GM12878 (cell line): ENCODE data around the gene CYP1B1. TPM values are rescaled to one million over a fixed set of nuclear protein-coding genes. Genes with fewer than 3 reads are reported as not detected.

Experiments used
- ATAC-seq: fragments of 200-7000 bp; cut with Tn5 transposase; 3 replicates; pipeline ENCODE4 v1.9.1; 2020; ENCODE audit warnings: mild to moderate bottlenecking, moderate library complexity
- BruUV-seq: library from RNA; stranded (reverse); fragments of 400-500 nt; replicated peaks from 2 replicates; lab custom pipeline; 2021; lab: Mats Ljungman, UMichigan
- CTCF ChIA-PET: fragments of 300-600 bp; sonication (Branson Sonifier 250); formaldehyde crosslinking; extraction: SDS; loops from one replicate; lab custom pipeline; 2021; ENCODE audit warnings: inconsistent platforms; lab: Yijun Ruan, JAX
- POLR2A ChIA-PET: fragments of 350-600 bp; formaldehyde crosslinking; extraction: SDS; loops from one replicate; lab custom pipeline; 2021; ENCODE audit warnings: inconsistent platforms; lab: Charles Lee
- RAD21 ChIA-PET: fragments of 300-600 bp; sonication (Branson Sonifier 250); formaldehyde crosslinking; loops from one replicate; lab custom pipeline; 2023; ENCODE audit warnings: antibody characterized with exemption; ENCODE audit not compliant: unreplicated experiment; lab: Charles Lee
- SMC1A ChIA-PET: fragments of 300-600 bp; sonication (Branson Sonifier 250); formaldehyde crosslinking; loops from one replicate; lab custom pipeline; 2023; ENCODE audit not compliant: unreplicated experiment, uncharacterized antibody; lab: Charles Lee
- DNase-seq: peaks from one replicate; pipeline ENCODE4 v3.0.0-alpha.2; 2011; ENCODE audit warnings: low read depth, low spot score
- FAIRE-seq: peaks from 3 replicates; lab custom pipeline; 2011; peaks lifted over from hg19 to GRCh38; lab: Jason Lieb, UNC
- H2AFZ ChIP-seq: 2 replicates; pipeline ENCODE4 v1.6.0; 2011; ENCODE audit warnings: low read depth, low read length, control low read depth; ENCODE audit not compliant: control insufficient read depth
- H3K27ac ChIP-seq: 2 replicates; pipeline ENCODE4 v1.5.1; 2011; ENCODE audit warnings: control low read depth; ENCODE audit not compliant: control insufficient read depth, insufficient read depth
- H3K27me3 ChIP-seq, 2 experiments: replicated peaks in 1 of 2; 2 replicates each; pipeline versions ENCODE4 v1.6.0 to v1.6.1; 2011; ENCODE audit warnings: low read length in 1 of 2; ENCODE audit not compliant: control insufficient read depth in 2 of 2, insufficient read depth in 2 of 2
- H3K36me3 ChIP-seq, 2 experiments: 2 replicates each; pipeline ENCODE4 v1.5.1; 2011; ENCODE audit warnings: low read length in 1 of 2; ENCODE audit not compliant: control insufficient read depth in 2 of 2, insufficient read depth in 2 of 2
- H3K4me1 ChIP-seq: 2 replicates; pipeline ENCODE4 v1.6.1; 2011; ENCODE audit warnings: mild to moderate bottlenecking, low read length, moderate library complexity, mixed read lengths; ENCODE audit not compliant: control insufficient read depth, insufficient read depth
- H3K4me2 ChIP-seq: 2 replicates; pipeline ENCODE4 v1.6.0; 2011; ENCODE audit warnings: control low read depth; ENCODE audit not compliant: control insufficient read depth, insufficient read depth
- H3K4me3 ChIP-seq: fragments of 200-600 bp; sonication (generic); 2 replicates; pipeline ENCODE4 v1.5.1; 2016
- H3K79me2 ChIP-seq: 2 replicates; pipeline ENCODE4 v1.6.0; 2011; ENCODE audit warnings: low read length; ENCODE audit not compliant: control insufficient read depth, insufficient read depth
- H3K9ac ChIP-seq: 2 replicates; pipeline ENCODE4 v1.8.0; 2011; ENCODE audit warnings: low read length, control low read depth, mixed read lengths; ENCODE audit not compliant: control insufficient read depth, insufficient read depth
- H3K9me3 ChIP-seq: replicated peaks from 3 replicates; pipeline ENCODE4 v1.5.1; 2011; ENCODE audit warnings: mild to moderate bottlenecking, low read length; ENCODE audit not compliant: control insufficient read depth, insufficient read depth
- H4K20me1 ChIP-seq: 2 replicates; pipeline ENCODE4 v1.6.0; 2011; ENCODE audit not compliant: control insufficient read depth, insufficient read depth
- CEBPB ChIP-seq, 2 experiments: fragments of 150-350 bp in 1 of 2; IDR thresholded peaks; 2 replicates each; pipeline ENCODE4 v1.6.1; 2012 to 2014; ENCODE audit warnings: low read depth in 2 of 2, low read length in 2 of 2, borderline replicate concordance in 1 of 2, inconsistent platforms in 1 of 2
- CHD1 ChIP-seq: IDR thresholded peaks from 2 replicates; pipeline ENCODE4 v1.6.1; 2012; ENCODE audit warnings: low read depth, low read length, improper control_type of control experiment
- GATAD2B ChIP-seq: fragments of 450-650 bp; conservative IDR thresholded peaks from 2 replicates; pipeline ENCODE4 v1.6.1; 2017; ENCODE audit warnings: low read depth, mild to moderate bottlenecking, moderate library complexity
- HDGF ChIP-seq: fragments of 450-650 bp; IDR thresholded peaks from 2 replicates; pipeline ENCODE4 v1.6.1; 2016; ENCODE audit warnings: antibody characterized with exemption
- JUND ChIP-seq: IDR thresholded peaks from 2 replicates; pipeline ENCODE4 v1.6.1; 2012; ENCODE audit warnings: low read depth, mild to moderate bottlenecking, low read length, improper control_type of control experiment, moderate library complexity
- KDM1A ChIP-seq: fragments of 200-600 bp; sonication (generic); IDR thresholded peaks from 2 replicates; pipeline ENCODE4 v1.6.1; 2016; ENCODE audit warnings: borderline replicate concordance
- NBN ChIP-seq: fragments of 450-650 bp; IDR thresholded peaks from 2 replicates; pipeline ENCODE4 v1.6.1; 2016
- RB1 ChIP-seq: fragments of 450-650 bp; formaldehyde crosslinking; IDR thresholded peaks from 2 replicates; pipeline ENCODE4 v1.6.1; 2017; ENCODE audit warnings: mild to moderate bottlenecking, borderline replicate concordance
- RCOR1 ChIP-seq: conservative IDR thresholded peaks from 2 replicates; pipeline ENCODE4 v1.6.1; 2012; ENCODE audit warnings: low read depth, low read length, improper control_type of control experiment
- RELA ChIP-seq: fragments of 450-650 bp; IDR thresholded peaks from 2 replicates; pipeline ENCODE4 v1.8.0; 2014; ENCODE audit warnings: borderline replicate concordance; ENCODE audit not compliant: partially characterized antibody
- SIN3A ChIP-seq: IDR thresholded peaks from 2 replicates; pipeline ENCODE4 v1.6.1; 2012; ENCODE audit warnings: low read depth, low read length, improper control_type of control experiment
- SMAD1 ChIP-seq: fragments of 450-650 bp; IDR thresholded peaks from 2 replicates; pipeline ENCODE4 v1.6.1; 2018; ENCODE audit warnings: mild to moderate bottlenecking, low read depth; ENCODE audit not compliant: partially characterized antibody
- SPI1 ChIP-seq: IDR thresholded peaks from 2 replicates; pipeline ENCODE4 v1.6.1; 2011; ENCODE audit warnings: low read depth, mild to moderate bottlenecking, low read length, moderate library complexity, borderline replicate concordance; ENCODE audit not compliant: insufficient read depth
- TCF7 ChIP-seq: IDR thresholded peaks from 2 replicates; pipeline ENCODE4 v1.6.1; 2014; ENCODE audit warnings: antibody characterized with exemption, borderline replicate concordance
- WRNIP1 ChIP-seq: IDR thresholded peaks from 2 replicates; pipeline ENCODE4 v1.6.1; 2011; ENCODE audit warnings: low read depth, low read length, improper control_type of control experiment, borderline replicate concordance
- ZBTB40 ChIP-seq: fragments of 450-650 bp; IDR thresholded peaks from 2 replicates; pipeline ENCODE4 v1.6.1; 2016; ENCODE audit warnings: mild to moderate bottlenecking, moderate library complexity, borderline replicate concordance
- ZNF24 ChIP-seq: fragments of 450-650 bp; IDR thresholded peaks from 2 replicates; pipeline ENCODE4 v1.6.1; 2017; ENCODE audit warnings: antibody characterized with exemption, mild to moderate bottlenecking
- WGBS: methylation state at CpG from one replicate; pipeline ENCODE4 v1.1.6; 2016; ENCODE audit warnings: low lambda C conversion rate; ENCODE audit not compliant: insufficient replicate concordance, insufficient coverage; ENCODE audit errors: missing lambda C conversion rate; 5-methylcytosine and 5-hydroxymethylcytosine counted together
- in situ Hi-C: fragments of 300-500 bp; cut with MboI; formaldehyde crosslinking; loops from 9 replicates; pipeline ENCODE4 v1.14.3; 2018; ENCODE audit warnings: mixed read lengths
- intact Hi-C: fragments of 100-400 bp; cut with micrococcal nuclease; formaldehyde crosslinking; loops from one replicate; pipeline ENCODE4 v1.14.2; 2022; ENCODE audit not compliant: unreplicated experiment
- polyA plus RNA-seq, 11 experiments: library from polyadenylated mRNA; depleted of rRNA in 4 of 11; unstranded in 6 of 11; stranded (reverse) in 5 of 11; fragments of >200 nt; fragmentation: Nextera tagmentation in 4 of 11; fragmentation: Illumina TruSeq in 1 of 11; extraction: Ambion mirVana in 4 of 11; extraction: Trizol in 1 of 11; gene quantifications; 1 replicate in 1 of 11; 2 replicates in 10 of 11; pipeline versions ENCODE4 v1.2.1 to v1.2.3, GENCODE V29; 2011 to 2016; ENCODE audit warnings: inconsistent platforms in 2 of 11, missing spikeins in 2 of 11, low read depth in 1 of 11
- total RNA-seq, 4 experiments: library from RNA; depleted of rRNA in 3 of 4; stranded (reverse); fragments of >200 nt in 3 of 4; fragmentation: Illumina TruSeq in 1 of 4; extraction: Trizol in 1 of 4; gene quantifications; 2 replicates each; pipeline versions ENCODE4 v1.2.1 to v1.2.3, GENCODE V29; 2013 to 2021
- TF ChIP-seq, protein P1 (sequence below): fragments of 450-650 bp; IDR thresholded peaks from 2 replicates; pipeline ENCODE4 v1.6.1; 2016; ENCODE audit warnings: mild to moderate bottlenecking

Gene CYP1B1
- total and polyA plus RNA-seq, 10 of the 15 experiments (the other 5 are each of a cell fraction or from before 2014, with no cell fraction given): 0.35 to 29.7 (median 3.4) TPM

DNA sequence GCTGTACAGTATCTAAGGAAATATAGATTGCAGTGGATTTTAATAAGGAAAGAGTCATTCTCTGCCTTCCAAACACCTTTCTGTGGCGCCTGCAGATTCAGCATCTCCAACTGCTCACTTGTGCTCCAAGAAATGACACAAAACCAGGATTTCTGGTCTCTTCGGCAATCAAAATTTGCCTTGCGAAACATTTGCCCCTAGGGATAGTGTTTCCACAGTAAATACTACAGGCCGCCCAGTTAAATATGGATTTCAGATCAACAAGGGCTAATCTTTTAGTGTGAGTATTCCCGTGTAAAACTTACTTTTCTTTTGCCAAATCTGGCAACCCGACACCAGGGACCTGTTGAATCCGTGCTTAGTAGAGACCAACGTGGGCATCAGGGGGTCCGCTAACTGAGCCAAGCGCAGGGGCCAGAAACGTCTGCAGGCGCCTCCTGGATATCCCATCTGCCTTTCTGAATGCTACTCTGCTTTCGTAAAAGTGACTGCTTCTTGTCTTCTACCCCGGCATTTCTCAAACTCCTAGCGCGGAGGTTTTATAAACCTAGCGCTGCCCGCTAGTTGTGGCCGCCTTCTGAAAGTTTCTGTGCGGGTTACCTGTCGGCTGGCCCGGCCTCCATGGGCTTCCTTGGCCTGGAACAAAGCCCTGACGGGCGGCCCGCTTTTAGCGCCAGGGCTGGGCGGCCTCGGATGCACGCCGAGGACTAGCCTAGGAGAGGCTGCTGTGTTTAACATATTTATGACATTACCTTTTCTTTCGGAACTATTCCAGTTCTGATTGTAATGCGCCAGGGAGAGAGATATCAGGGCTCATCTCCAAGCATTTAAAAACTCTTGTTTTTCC is 2.5 kb downstream of the CYP1B1 start:
- intact Hi-C loops (loop anchor here (1.0 to 10.0 kb wide), 3 partner anchors 88 to 679 kb away; no protein-coding TSS in a partner anchor), in situ Hi-C loops (no loop called here)
- no peak for DNase-seq
- peaks cover 2% of the 10 kb centered on the region; the same call in 2 of the 3 replicates for H3K9me3 ChIP-seq
- H2AFZ ChIP-seq: 0 out of 2 replicates have a peak overlapping the region, but pooled peaks have one; percentile 15
- H3K9ac ChIP-seq: peak overlapping the region; percentile 74
- peaks cover 55% of the 10 kb centered on the region for H3K79me2 ChIP-seq
- ChIA-PET RAD21 (no interaction called here), CTCF (no interaction called here), SMC1A (no interaction called here), POLR2A (no interaction called here)
- 56% methylated on average over 32 of the region's 32 CpGs for WGBS
- no peaks in the 10 kb centered on the region for H4K20me1 ChIP-seq
- peak overlapping the region; percentile 54; the same call in 1 of the 2 replicates for H3K4me2 ChIP-seq
- no peak for ATAC-seq
- no peak for FAIRE-seq
- no peaks in the 10 kb centered on the region for H3K36me3 ChIP-seq
- BruUV-seq: TSS peak; percentile 45
- H3K27me3 ChIP-seq: no peaks in the 10 kb centered on the region; a peak in 2 of 4 replicates
- peak overlapping the region; percentile 56 for H3K27ac ChIP-seq
- peak overlapping the region; percentile 71 for H3K4me3 ChIP-seq
- H3K4me1 ChIP-seq: peaks cover 11% of the 10 kb centered on the region
- TF ChIP-seq, protein P1, sequence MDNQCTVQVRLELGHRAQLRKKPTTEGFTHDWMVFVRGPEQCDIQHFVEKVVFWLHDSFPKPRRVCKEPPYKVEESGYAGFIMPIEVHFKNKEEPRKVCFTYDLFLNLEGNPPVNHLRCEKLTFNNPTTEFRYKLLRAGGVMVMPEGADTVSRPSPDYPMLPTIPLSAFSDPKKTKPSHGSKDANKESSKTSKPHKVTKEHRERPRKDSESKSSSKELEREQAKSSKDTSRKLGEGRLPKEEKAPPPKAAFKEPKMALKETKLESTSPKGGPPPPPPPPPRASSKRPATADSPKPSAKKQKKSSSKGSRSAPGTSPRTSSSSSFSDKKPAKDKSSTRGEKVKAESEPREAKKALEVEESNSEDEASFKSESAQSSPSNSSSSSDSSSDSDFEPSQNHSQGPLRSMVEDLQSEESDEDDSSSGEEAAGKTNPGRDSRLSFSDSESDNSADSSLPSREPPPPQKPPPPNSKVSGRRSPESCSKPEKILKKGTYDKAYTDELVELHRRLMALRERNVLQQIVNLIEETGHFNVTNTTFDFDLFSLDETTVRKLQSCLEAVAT: no peak
- TF ChIP-seq WRNIP1 (no peak), GATAD2B (no peak), KDM1A (no peak), HDGF (no peak), RB1 (no peak), JUND (no peak), ZBTB40 (no peak), SMAD1 (no peak), TCF7 (no peak), SIN3A (no peak), CEBPB (IDR thresholded peaks at IDR 0.05; ENCODE audit: borderline replicate concordance in 1 of 2, low read depth in 2 of 2, low read length in 2 of 2) (no peak), SPI1 (no peak), RCOR1 (no peak), ZNF24 (no peak), NBN (no peak), CHD1 (no peak), RELA (no peak)
